A549 (cell line): ENCODE measurements around the gene EBP.

ENCODE experiments used
- CTCF ChIP-seq: fragments of >200 bp; sonication (Bioruptor Twin); formaldehyde crosslinking; IDR thresholded peaks from 3 replicates; pipeline ENCODE4 v1.5.1; 2016
- EP300 ChIP-seq, 2 experiments: fragments of >200 bp; sonication (Bioruptor Twin); formaldehyde crosslinking; IDR thresholded peaks; 2 replicates in 1 of 2; 3 replicates in 1 of 2; pipeline ENCODE4 v1.6.1; 2016 to 2017
- PBX3 ChIP-seq: IDR thresholded peaks from 2 replicates; pipeline ENCODE4 v1.6.1; 2012

GRCh38 chrX:48505481-48505880 lies 16.1 kb upstream of the EBP start:
- TF ChIP-seq CTCF (no peak), EP300 (IDR thresholded peaks at IDR 0.05) (peak in 1 of 2 experiments; percentile 31; a peak in 1 of 5 replicates), PBX3 (no peak)
